IPS-20b (cell line): ENCODE measurements around the gene GINS1.

Experiments used
- H3K27ac ChIP-seq: one replicate; pipeline ENCODE4 v1.5.1; 2013; ENCODE audit warnings: low read length
- H3K27me3 ChIP-seq: 2 replicates; pipeline ENCODE4 v1.6.1; 2013; ENCODE audit warnings: mild to moderate bottlenecking, low read length, inconsistent platforms; ENCODE audit not compliant: insufficient read depth
- H3K36me3 ChIP-seq: 2 replicates; pipeline ENCODE4 v1.6.1; 2013; ENCODE audit warnings: low read depth, mild to moderate bottlenecking, inconsistent platforms, low read length, moderate library complexity; ENCODE audit not compliant: insufficient read depth
- H3K4me1 ChIP-seq: 2 replicates; pipeline ENCODE4 v1.6.1; 2013; ENCODE audit warnings: mild to moderate bottlenecking, control low read depth, inconsistent platforms, low read length, moderate library complexity; ENCODE audit not compliant: insufficient read depth
- H3K4me3 ChIP-seq: 2 replicates; pipeline ENCODE4 v1.5.1; 2013; ENCODE audit warnings: mild to moderate bottlenecking, low read length, inconsistent platforms
- H3K9ac ChIP-seq: 2 replicates; pipeline ENCODE4 v1.6.1; 2013; ENCODE audit warnings: low read depth, mild to moderate bottlenecking, inconsistent platforms, low read length, moderate library complexity
- H3K9me3 ChIP-seq: 2 replicates; pipeline ENCODE4 v1.6.1; 2013; ENCODE audit warnings: mild to moderate bottlenecking, low read depth, low read length, inconsistent platforms; ENCODE audit not compliant: insufficient read depth

Gene GINS1

DNA sequence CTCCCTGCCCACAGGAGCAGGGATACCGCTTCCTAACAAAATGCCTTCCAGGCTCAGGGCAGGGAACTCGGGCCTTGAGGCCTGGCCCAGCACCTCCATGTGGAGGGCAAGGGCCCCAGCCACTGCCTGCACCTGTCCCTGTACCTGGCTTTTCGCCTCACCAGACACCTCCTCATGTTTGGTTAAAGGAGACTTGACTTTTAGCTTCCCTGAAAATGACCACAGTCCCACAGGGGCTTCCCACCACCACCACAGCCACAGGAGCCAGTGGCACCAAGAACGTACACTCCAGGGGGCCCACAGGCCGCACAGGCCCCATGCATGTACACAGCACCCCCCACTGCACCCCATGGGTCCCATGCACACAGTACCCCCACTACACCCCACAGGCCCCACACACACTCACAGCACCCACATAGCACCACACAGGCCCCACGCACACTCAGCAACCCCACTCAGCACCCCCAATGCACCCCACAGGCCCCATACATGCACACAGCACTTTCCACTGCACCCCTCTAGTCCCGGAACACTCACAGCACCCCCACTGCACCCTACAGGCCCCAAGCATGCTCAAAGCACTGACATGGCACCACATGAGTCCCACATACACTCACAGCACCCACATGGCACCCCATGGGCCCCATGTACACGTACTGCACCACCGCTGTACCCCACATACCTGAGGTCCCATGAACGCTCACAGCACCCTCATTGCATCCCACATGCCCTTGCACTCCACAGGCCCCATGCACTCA is 86.5 kb downstream of the GINS1 start:
- H3K9ac ChIP-seq: no peak overlapping the region
- no peaks in the 10 kb centered on the region for H3K9me3 ChIP-seq
- no peaks in the 10 kb centered on the region for H3K27me3 ChIP-seq
- H3K27ac ChIP-seq: no peak overlapping the region
- peaks cover 44% of the 10 kb centered on the region for H3K36me3 ChIP-seq
- peaks cover 10% of the 10 kb centered on the region for H3K4me1 ChIP-seq
- no peak overlapping the region for H3K4me3 ChIP-seq

DNA sequence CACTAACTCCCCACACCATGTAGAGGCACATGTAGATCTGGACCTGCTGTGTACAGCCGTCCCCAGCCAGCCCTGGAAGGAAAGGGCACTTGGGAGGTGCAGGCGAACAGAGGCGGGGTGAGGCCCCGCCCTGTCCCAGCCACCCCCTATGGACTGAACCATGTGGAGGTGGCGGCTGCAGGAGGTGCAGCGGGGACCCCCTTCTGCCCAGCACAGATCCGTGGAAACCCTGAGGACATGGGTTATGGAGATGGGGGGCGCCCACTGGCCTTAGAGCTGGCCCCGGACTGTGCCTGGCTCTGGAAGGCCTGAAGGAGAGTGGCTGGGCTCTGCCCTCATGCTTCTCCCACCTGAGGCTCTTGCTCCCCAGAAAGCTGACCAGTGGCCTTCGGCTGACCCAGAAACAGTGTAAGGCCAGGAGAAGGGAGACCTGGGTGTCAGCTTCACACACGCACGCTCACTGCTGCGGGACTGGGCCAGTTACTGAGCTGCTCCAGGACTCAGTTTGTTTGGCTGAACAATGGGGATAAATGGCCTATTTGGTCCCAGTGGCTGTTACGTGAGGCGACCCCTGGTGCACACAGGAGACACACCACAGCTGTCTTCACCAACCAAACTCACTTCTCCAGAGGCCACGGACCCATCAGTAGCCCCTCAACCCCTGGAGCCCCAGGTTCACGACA is 87.2 kb downstream of the GINS1 start:
- Histone ChIP-seq H3K27me3 (no peaks in the 10 kb centered on the region), H3K36me3 (peaks cover 48% of the 10 kb centered on the region), H3K4me3 (no peak overlapping the region), H3K9ac (no peak overlapping the region), H3K27ac (no peak overlapping the region), H3K4me1 (peaks cover 10% of the 10 kb centered on the region), H3K9me3 (no peaks in the 10 kb centered on the region)

DNA sequence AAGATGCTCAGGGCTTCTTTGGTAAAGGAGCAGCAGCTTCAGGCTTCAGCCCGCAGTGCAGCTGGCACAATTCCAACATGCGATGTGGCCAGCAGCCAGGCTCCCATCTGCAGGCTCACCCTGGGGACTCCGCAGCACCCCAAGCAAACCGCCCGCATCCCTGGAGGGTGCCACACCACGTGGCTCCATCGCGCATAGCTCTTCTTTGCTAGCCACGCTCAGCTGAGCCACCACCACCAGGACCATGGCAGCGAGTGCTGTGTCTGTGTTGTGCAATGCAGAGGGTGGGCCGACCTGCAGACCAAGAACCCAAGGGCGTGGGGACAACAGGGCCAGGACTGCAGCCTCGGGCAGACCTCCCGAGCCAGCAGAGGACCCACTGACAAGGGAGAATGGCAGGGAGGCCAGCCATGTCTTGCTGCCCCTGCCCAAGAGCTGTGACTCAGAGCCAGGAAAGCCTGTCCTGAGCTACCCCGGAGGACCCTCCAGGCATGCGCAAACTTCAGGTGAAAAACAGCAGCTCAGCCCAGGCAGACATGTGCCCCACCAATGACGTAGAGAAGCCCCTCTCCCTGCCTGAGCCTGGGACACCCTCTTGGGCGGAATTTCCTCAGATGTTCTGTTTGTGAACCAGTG is 87.8 kb downstream of the GINS1 start:
- H3K9ac ChIP-seq: no peak overlapping the region

DNA sequence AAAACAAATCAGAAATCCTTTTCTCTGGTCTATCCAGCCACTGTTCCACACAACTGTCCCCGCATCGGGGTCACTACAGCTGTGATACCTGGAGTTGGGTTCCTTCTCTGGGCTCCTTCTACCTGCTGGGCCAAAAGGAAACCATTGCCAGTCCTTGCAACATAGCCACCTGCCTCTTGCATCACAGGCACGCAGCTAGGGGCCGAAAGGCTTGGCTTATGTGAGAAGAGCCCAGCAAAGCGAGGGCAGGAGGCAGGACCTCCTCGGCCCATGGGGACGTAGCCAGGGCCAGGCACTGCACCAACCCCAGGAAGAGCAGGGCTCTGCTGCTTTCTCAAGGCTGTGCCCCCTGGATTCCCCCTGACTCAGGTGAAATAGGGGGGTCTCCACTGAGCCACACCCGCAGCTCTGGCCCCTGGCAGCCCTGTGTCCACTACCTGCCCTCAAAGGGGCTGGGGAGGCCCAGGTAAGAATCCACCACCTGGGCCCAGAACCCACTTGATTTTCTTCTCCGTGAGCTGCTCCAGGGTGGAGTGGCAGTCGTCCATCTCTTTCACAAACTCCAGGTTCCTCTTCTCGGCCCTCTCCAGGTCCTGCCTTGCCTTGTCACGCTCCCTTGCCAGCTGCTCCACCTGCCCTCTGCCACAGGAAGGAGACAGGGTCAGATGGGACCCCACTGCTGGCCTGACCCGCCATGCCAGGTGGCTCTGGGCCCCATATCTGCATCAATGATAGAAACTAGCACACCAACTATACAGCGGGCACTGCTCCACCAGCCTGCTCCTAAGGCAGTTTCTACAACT is 88.9 kb downstream of the GINS1 start:
- peaks cover 50% of the 10 kb centered on the region for H3K36me3 ChIP-seq
- no peaks in the 10 kb centered on the region for H3K9me3 ChIP-seq
- H3K4me1 ChIP-seq: no peaks in the 10 kb centered on the region
- H3K27me3 ChIP-seq: no peaks in the 10 kb centered on the region
- H3K4me3 ChIP-seq: no peak overlapping the region
- H3K27ac ChIP-seq: no peak overlapping the region
- no peak overlapping the region for H3K9ac ChIP-seq

More for the DNA sequence above, 87.8 kb downstream of the GINS1 start:
- Histone ChIP-seq H3K4me3 (no peak overlapping the region), H3K27me3 (no peaks in the 10 kb centered on the region), H3K36me3 (peaks cover 48% of the 10 kb centered on the region), H3K9me3 (no peaks in the 10 kb centered on the region), H3K4me1 (peaks cover 6% of the 10 kb centered on the region), H3K27ac (no peak overlapping the region)

DNA sequence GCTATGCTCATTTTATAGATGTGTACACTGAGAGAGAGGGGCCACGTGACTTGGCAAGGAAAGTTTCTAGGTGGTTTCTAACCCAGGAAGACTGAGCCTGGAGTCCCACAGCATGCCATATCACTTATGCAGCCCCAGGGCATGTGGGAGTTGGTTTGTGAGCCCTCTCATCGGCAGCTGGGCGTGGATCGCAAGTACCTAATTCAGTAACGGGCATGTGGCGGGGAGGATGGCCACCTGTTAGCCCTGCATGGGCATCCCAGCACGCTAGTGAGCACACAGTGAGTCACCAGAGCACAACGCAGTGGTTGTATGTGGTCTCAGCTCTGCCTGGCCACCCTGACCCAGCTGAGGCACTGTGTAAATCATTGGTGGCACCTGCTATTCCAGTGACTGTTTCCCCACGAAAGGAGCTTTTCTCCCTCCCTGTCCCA is 89.5 kb downstream of the GINS1 start:
- no peaks in the 10 kb centered on the region for H3K27me3 ChIP-seq
- no peaks in the 10 kb centered on the region for H3K9me3 ChIP-seq
- no peaks in the 10 kb centered on the region for H3K4me1 ChIP-seq
- H3K9ac ChIP-seq: no peak overlapping the region
- H3K27ac ChIP-seq: no peak overlapping the region
- peaks cover 53% of the 10 kb centered on the region for H3K36me3 ChIP-seq
- no peak overlapping the region for H3K4me3 ChIP-seq

DNA sequence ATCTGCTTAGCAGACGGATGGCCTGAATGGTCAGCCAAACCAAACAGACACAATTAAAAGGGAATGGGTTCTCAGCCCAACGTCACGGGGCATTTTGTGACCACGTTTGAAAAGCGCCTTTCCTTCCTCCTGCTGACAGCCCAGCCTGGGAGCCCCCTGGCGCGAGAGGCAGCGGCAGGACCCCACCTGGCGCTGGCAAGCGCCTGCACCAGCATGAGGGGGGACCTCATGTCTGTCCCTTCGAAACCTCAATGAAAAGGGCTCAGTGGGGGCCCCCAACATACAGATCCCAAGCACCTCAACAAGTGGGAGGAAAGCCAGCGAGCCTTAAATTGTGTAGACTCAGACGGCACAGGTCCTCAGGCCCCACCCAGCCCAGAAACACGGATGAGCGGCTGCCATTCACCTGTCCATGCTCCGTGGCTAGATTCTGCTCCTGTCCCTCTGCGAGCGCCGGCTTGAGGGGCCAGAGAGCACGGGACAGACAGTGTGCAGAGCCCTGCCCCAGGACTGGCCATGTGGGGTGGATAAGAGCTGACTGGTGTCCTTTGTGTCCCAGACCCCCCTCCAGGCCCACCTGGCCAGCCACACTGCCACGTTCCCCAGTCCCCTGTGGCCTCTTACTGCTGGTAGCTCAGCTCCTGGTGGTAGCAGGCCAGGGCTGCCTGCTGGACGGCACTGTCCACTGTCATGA is 90.3 kb downstream of the GINS1 start:
- no peaks in the 10 kb centered on the region for H3K4me1 ChIP-seq
- H3K27ac ChIP-seq: no peak overlapping the region
- H3K9ac ChIP-seq: no peak overlapping the region
- no peak overlapping the region for H3K4me3 ChIP-seq
- no peaks in the 10 kb centered on the region for H3K27me3 ChIP-seq
- H3K36me3 ChIP-seq: peaks cover 57% of the 10 kb centered on the region
- no peaks in the 10 kb centered on the region for H3K9me3 ChIP-seq
